Activated naive CD8-positive, alpha-beta T cell treated with anti-CD3 and anti-CD28 coated beads, Interleukin-2, amount 10 ng/mL, durations not matched to agents 7 days and 5 days (primary cell): ENCODE results near the gene CCND2. TPM values are rescaled to one million over a fixed set of nuclear protein-coding genes. Genes with fewer than 3 reads are reported as not detected.
A peak's percentile ranks its signal among the peaks of the same experiment; 100 is the strongest.

Experiments used
- ATAC-seq: fragments of 150-1000 bp; cut with Tn5 transposase; one replicate; pipeline ENCODE4 v1.10.0; 2021; ENCODE audit warnings: low read depth, moderate library complexity
- POLR2A ChIA-PET: fragments of 350-600 bp; sonication (Branson Sonifier 250); formaldehyde crosslinking; loops from one replicate; lab custom pipeline; 2021; ENCODE audit warnings: antibody characterized with exemption; lab: Charles Lee
- DNase-seq: peaks from one replicate; pipeline ENCODE4 v3.0.0; 2021
- H3K27ac Mint-ChIP-seq: one replicate; pipeline ENCODE4 v1.8.0; 2022; ENCODE audit warnings: mild to moderate bottlenecking, mixed read lengths
- H3K27me3 Mint-ChIP-seq: one replicate; pipeline ENCODE4 v1.8.0; 2022; ENCODE audit warnings: mild to moderate bottlenecking, moderate library complexity, mixed read lengths
- H3K36me3 Mint-ChIP-seq: one replicate; pipeline ENCODE4 v1.8.0; 2021; ENCODE audit warnings: mild to moderate bottlenecking, mixed read lengths
- H3K4me1 Mint-ChIP-seq: one replicate; pipeline ENCODE4 v1.8.0; 2021; ENCODE audit warnings: mixed read lengths
- H3K4me3 Mint-ChIP-seq: one replicate; pipeline ENCODE4 v1.8.0; 2022; ENCODE audit warnings: mild to moderate bottlenecking, moderate library complexity, mixed read lengths
- H3K9me3 Mint-ChIP-seq: one replicate; pipeline ENCODE4 v1.8.0; 2021; ENCODE audit warnings: mixed read lengths
- total RNA-seq, 2 experiments: library from RNA; stranded (reverse); gene quantifications; one replicate each; pipeline ENCODE4 v1.2.3, GENCODE V29; 2021

CCND2 gene
- total RNA-seq, 2 experiments from 2014 or later = 417 to 438 TPM

GRCh38 chr12:4282103-4282891 is 8.7 kb downstream of the CCND2 start:
- ATAC-seq = no peak
- Mint-ChIP-seq H3K27ac (no peak overlapping the region), H3K36me3 (peaks cover 75% of the 10 kb centered on the region), H3K9me3 (no peaks in the 10 kb centered on the region), H3K27me3 (no peaks in the 10 kb centered on the region), H3K4me1 (peaks cover 75% of the 10 kb centered on the region), H3K4me3 (peak overlapping the region; percentile 22)
- POLR2A ChIA-PET = interaction anchor here (0.7 to 2.5 kb wide), 7 partner anchors 8 to 176 kb away, joined by 3 to 19 read pairs (median 6); partner anchors contain the start of gene CCND2
- DNase-seq = no peak

GRCh38 chr12:4282892-4283511 is 9.4 kb downstream of the CCND2 start:
- peak; percentile 12 for ATAC-seq
- no peaks in the 10 kb centered on the region for H3K27me3 Mint-ChIP-seq

GRCh38 chr12:4283512-4284255 is 10.1 kb downstream of the CCND2 start:
- H3K27me3 Mint-ChIP-seq = no peaks in the 10 kb centered on the region
- peaks cover 74% of the 10 kb centered on the region for H3K36me3 Mint-ChIP-seq
- H3K9me3 Mint-ChIP-seq = no peaks in the 10 kb centered on the region
- no peak overlapping the region for H3K4me3 Mint-ChIP-seq
- H3K4me1 Mint-ChIP-seq = peaks cover 79% of the 10 kb centered on the region
- peak overlapping the region; percentile 65 for H3K27ac Mint-ChIP-seq
- ATAC-seq (no peak), DNase-seq (no peak)
- POLR2A ChIA-PET = interaction anchor here (0.7 to 2.5 kb wide), 8 partner anchors 10 to 294 kb away, joined by 3 to 19 read pairs (median 4); partner anchors contain the start of gene CCND2

More at GRCh38 chr12:4282892-4283511, 9.4 kb downstream of the CCND2 start:
- no peak overlapping the region for H3K4me3 Mint-ChIP-seq
- H3K27ac Mint-ChIP-seq = no peak overlapping the region
- H3K9me3 Mint-ChIP-seq = no peaks in the 10 kb centered on the region
- H3K36me3 Mint-ChIP-seq = peaks cover 72% of the 10 kb centered on the region
- DNase-seq = no peak
- H3K4me1 Mint-ChIP-seq = peaks cover 78% of the 10 kb centered on the region
- POLR2A ChIA-PET = interaction anchor here (0.8 to 2.5 kb wide), 7 partner anchors 9 to 294 kb away, joined by 3 to 19 read pairs (median 5); partner anchors contain the start of gene CCND2

- ATAC-seq = no peak
- Mint-ChIP-seq H3K27me3 (no peaks in the 10 kb centered on the region), H3K4me1 (peaks cover 79% of the 10 kb centered on the region), H3K27ac (no peak overlapping the region), H3K4me3 (no peak overlapping the region), H3K9me3 (no peaks in the 10 kb centered on the region), H3K36me3 (peaks cover 70% of the 10 kb centered on the region)
- no peak for DNase-seq
- POLR2A ChIA-PET = interaction anchor here (0.7 to 2.5 kb wide), 4 partner anchors 11 to 34 kb away, joined by 3 to 7 read pairs (median 4); partner anchors contain the start of gene CCND2
These were observed 10.7 kb downstream of the CCND2 start for GRCh38 chr12:4284306-4284705.

- POLR2A ChIA-PET = interaction anchor here (0.8 to 2.5 kb wide), 2 partner anchors 12 to 14 kb away, joined by 3 to 7 read pairs; partner anchors contain the start of gene CCND2
- peak overlapping the region; percentile 47 for H3K4me3 Mint-ChIP-seq
- peak overlapping the region; percentile 42 for H3K27ac Mint-ChIP-seq
- DNase-seq (no peak), ATAC-seq (no peak)
- H3K4me1 Mint-ChIP-seq = peaks cover 78% of the 10 kb centered on the region
- no peaks in the 10 kb centered on the region for H3K9me3 Mint-ChIP-seq
- peaks cover 67% of the 10 kb centered on the region for H3K36me3 Mint-ChIP-seq
- H3K27me3 Mint-ChIP-seq = no peaks in the 10 kb centered on the region
These were observed 11.5 kb downstream of the CCND2 start for GRCh38 chr12:4285070-4285469.

- Mint-ChIP-seq H3K36me3 (peaks cover 69% of the 10 kb centered on the region), H3K27ac (peak overlapping the region; percentile 1), H3K27me3 (no peaks in the 10 kb centered on the region), H3K9me3 (no peaks in the 10 kb centered on the region), H3K4me1 (peaks cover 78% of the 10 kb centered on the region), H3K4me3 (no peak overlapping the region)
- no peak for ATAC-seq
- POLR2A ChIA-PET = no interaction called here
- DNase-seq = no peak
These were observed 12.7 kb downstream of the CCND2 start for GRCh38 chr12:4286228-4286627.

- no peak for ATAC-seq
- Mint-ChIP-seq H3K4me3 (peak overlapping the region; percentile 25), H3K27ac (peak overlapping the region; percentile 57), H3K27me3 (no peaks in the 10 kb centered on the region), H3K36me3 (peaks cover 71% of the 10 kb centered on the region), H3K4me1 (peaks cover 83% of the 10 kb centered on the region), H3K9me3 (no peaks in the 10 kb centered on the region)
- DNase-seq = no peak
- POLR2A ChIA-PET = interaction anchor here (1.5 kb wide), 1 partner anchor 9 kb away, joined by 8 read pairs; no protein-coding TSS in a partner anchor
These were observed 13.3 kb downstream of the CCND2 start for GRCh38 chr12:4286771-4287317.

- no peak for ATAC-seq
- DNase-seq = no peak
- peak overlapping the region; percentile 25 for H3K4me3 Mint-ChIP-seq
- POLR2A ChIA-PET = interaction anchor here (1.5 kb wide), 1 partner anchor 10 kb away, joined by 8 read pairs; no protein-coding TSS in a partner anchor
- H3K9me3 Mint-ChIP-seq = no peaks in the 10 kb centered on the region
- H3K27me3 Mint-ChIP-seq = no peaks in the 10 kb centered on the region
- peaks cover 81% of the 10 kb centered on the region for H3K4me1 Mint-ChIP-seq
- H3K27ac Mint-ChIP-seq = peak overlapping the region; percentile 74
- H3K36me3 Mint-ChIP-seq = peaks cover 70% of the 10 kb centered on the region
These were observed 14.0 kb downstream of the CCND2 start for GRCh38 chr12:4287325-4288211.

GRCh38 chr12:4288296-4289131 is 15.0 kb downstream of the CCND2 start:
- Mint-ChIP-seq H3K4me3 (peak overlapping the region; percentile 26), H3K9me3 (no peaks in the 10 kb centered on the region), H3K36me3 (peaks cover 69% of the 10 kb centered on the region), H3K4me1 (peaks cover 83% of the 10 kb centered on the region), H3K27ac (peak overlapping the region; percentile 74), H3K27me3 (no peaks in the 10 kb centered on the region)
- ATAC-seq (no peak), DNase-seq (no peak)
- POLR2A ChIA-PET = interaction anchor here (0.6 to 1.6 kb wide), 2 partner anchors 9 to 181 kb away, joined by 5 read pairs; no protein-coding TSS in a partner anchor

- Mint-ChIP-seq H3K4me1 (peaks cover 81% of the 10 kb centered on the region), H3K27me3 (no peaks in the 10 kb centered on the region), H3K27ac (peak overlapping the region; percentile 56), H3K4me3 (no peak overlapping the region), H3K36me3 (peaks cover 68% of the 10 kb centered on the region), H3K9me3 (no peaks in the 10 kb centered on the region)
- DNase-seq (no peak), ATAC-seq (no peak)
- POLR2A ChIA-PET = interaction anchor here (0.6 to 1.6 kb wide), 4 partner anchors 10 to 1866 kb away, joined by 3 to 7 read pairs (median 5); no protein-coding TSS in a partner anchor
These were observed 15.8 kb downstream of the CCND2 start for GRCh38 chr12:4289231-4289878.
